Stimulated activated effector memory CD8-positive, alpha-beta T cell treated with anti-CD3 and anti-CD28 coated beads, Interleukin-12 subunit alpha, Interleukin-12 subunit beta, amount 100 ng/mL, for 72 hours (primary cell): ENCODE results near the gene NID1.
"Not testable (repeated sequence)": the region's sequence is repeated elsewhere in the genome, so short reads cannot be mapped to it uniquely, and the experiment has no call there.

Experiments used
- ATAC-seq: fragments of 150-1000 bp; cut with Tn5 transposase; 2 replicates; pipeline ENCODE4 v1.10.0; 2021
- DNase-seq, 2 donors: peaks; one replicate each; pipeline ENCODE4 v3.0.0; 2021 to 2022; ENCODE audit warnings: low spot score in 2 of 2
- H3K27ac Mint-ChIP-seq: one replicate; pipeline ENCODE4 v1.8.0; 2022; ENCODE audit warnings: mild to moderate bottlenecking, mixed read lengths
- H3K36me3 Mint-ChIP-seq: one replicate; pipeline ENCODE4 v1.8.0; 2022; ENCODE audit warnings: mild to moderate bottlenecking, mixed read lengths
- H3K4me1 Mint-ChIP-seq: one replicate; pipeline ENCODE4 v1.8.0; 2022; ENCODE audit warnings: mixed read lengths
- H3K4me3 Mint-ChIP-seq: one replicate; pipeline ENCODE4 v1.8.0; 2022; ENCODE audit warnings: mild to moderate bottlenecking, mixed read lengths
- H3K9me3 Mint-ChIP-seq: one replicate; pipeline ENCODE4 v1.8.0; 2022; ENCODE audit warnings: mixed read lengths

Gene NID1

DNA sequence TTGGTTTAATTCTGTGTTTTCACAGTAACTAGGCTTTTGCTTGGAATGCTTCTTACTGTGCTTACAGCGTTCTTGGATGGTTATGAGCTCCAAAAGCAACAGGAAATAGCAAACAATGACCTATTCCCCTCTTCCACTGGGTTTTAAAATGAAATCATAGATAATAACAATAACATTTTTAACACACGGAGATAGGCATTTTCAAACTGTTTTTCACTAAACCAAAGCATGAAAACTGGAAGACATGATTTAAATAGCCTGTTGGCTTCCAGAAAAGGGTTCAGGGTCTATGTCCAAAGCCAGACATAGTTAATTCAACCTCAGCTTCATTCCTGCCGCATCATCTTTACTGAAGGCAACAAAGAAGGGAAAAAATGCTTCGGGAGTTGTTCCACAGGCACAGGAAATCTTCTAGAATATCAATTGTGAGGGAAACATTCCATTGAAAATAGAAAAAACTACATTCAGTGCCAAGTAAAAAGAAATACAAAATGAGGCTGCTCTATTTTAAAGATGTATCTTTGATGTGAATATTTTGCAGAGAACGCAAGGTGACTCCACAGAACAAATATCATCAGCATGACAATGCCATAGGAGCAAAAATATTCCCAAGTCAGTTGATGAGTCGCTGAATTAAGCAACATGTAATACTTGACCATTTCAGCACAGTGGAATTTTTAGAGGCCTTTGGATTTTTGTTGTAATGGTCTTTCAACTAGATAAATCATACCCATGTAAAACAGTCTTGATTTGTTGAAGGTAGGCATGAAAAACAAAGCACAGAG is 80.7 kb downstream of the NID1 start:
- no peak overlapping the region for H3K4me3 Mint-ChIP-seq
- ATAC-seq (no peak), DNase-seq (no peak)
- H3K27ac Mint-ChIP-seq = no peak overlapping the region
- no peaks in the 10 kb centered on the region for H3K9me3 Mint-ChIP-seq
- H3K4me1 Mint-ChIP-seq = no peaks in the 10 kb centered on the region
- no peaks in the 10 kb centered on the region for H3K36me3 Mint-ChIP-seq

DNA sequence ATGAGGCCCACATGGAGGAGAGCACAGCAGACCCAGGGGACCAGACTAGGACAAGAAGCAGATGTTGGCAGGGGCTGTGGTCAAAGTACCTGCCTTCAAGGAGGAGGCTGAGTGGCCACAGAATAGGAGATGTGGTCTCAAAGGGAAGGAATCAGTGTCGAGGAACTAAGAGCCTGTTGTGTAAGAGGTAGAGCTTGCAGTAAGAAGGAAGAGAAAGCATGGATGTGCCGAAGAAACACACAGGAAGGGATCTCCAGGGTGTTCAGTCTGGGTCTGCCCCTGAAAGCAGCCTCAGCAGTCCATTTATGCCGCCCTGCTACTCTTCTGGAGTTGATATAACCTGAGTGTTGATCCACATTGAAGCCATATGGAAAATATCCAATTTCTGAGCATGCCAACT is 83.9 kb downstream of the NID1 start:
- ATAC-seq = no peak
- no peak for DNase-seq
- no peak overlapping the region for H3K4me3 Mint-ChIP-seq
- H3K36me3 Mint-ChIP-seq = no peaks in the 10 kb centered on the region
- no peaks in the 10 kb centered on the region for H3K4me1 Mint-ChIP-seq
- no peak overlapping the region for H3K27ac Mint-ChIP-seq
- no peaks in the 10 kb centered on the region for H3K9me3 Mint-ChIP-seq

DNA sequence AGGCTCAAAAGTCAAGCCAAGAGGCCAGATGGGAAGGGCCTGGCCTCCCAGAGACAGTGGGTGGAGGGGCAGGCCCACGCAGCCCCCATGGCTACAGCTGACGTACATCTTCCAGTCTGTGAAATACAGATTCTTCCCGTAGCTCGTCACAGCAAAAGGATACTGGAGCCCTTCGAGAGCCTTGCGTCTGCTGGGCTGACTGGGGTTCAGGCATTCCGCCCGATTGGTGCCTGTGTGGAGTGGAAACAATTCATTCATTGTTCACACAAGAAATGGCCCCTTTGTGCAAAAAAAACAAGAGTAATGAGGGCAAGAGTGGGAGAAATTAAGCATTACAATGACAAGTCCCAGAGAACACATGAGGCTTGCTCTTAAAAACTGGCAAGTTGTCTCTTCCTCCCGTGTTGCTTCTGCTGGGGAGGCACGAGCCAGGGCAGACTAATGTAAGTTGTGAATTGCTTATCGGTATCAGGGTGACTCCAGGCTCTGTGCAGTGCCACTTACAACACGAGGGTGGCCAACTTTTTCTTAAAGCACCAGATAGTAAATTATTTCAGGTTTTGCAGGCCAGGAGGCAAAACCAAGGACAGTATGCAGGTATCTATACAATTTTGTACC is 85.1 kb downstream of the NID1 start:
- DNase-seq = no peak
- no peak for ATAC-seq
- H3K9me3 Mint-ChIP-seq = no peaks in the 10 kb centered on the region
- H3K36me3 Mint-ChIP-seq = no peaks in the 10 kb centered on the region
- no peak overlapping the region for H3K4me3 Mint-ChIP-seq
- H3K4me1 Mint-ChIP-seq = no peaks in the 10 kb centered on the region
- no peak overlapping the region for H3K27ac Mint-ChIP-seq

DNA sequence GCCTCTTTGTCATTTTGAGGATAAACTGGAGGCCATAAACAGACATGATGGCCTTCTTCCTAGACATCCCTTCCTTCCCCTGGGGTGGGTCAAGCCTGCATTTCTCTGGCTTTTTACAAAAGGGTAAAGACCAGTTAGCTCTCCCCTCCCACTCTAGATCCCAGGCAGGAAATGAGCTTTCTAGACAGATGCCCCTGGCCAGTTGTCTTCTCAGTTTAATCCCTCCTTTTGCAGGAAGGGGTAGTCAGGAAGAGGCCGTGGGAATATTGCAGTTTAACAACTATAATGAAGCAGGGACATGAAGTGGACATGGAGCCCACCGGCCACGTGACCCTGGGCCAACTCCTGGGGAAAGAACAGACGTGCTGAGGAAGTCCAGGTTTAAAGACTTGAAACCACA is 85.7 kb downstream of the NID1 start:
- Mint-ChIP-seq H3K4me1 (no peaks in the 10 kb centered on the region), H3K36me3 (no peaks in the 10 kb centered on the region), H3K4me3 (no peak overlapping the region), H3K27ac (no peak overlapping the region), H3K9me3 (no peaks in the 10 kb centered on the region)
- no peak for ATAC-seq
- DNase-seq = no peak

DNA sequence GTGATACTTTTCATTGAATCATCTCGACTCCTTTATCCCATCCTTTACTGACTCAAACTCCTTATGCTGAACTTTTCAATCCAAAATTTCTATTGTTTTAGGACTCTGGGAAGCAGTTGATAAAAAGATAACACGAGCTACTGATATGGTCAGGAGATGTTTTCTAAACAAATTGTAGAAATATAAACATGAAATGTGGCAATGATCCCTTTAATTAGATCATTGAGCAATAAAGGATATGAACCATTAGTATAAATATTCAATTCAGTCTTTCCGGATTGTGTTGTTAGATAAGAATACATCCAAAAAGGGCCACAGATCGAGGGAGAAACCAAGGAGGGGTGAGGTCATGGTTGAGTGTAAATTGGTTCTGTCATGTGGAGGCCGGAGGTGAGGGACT is 88.4 kb downstream of the NID1 start:
- no peaks in the 10 kb centered on the region for H3K36me3 Mint-ChIP-seq
- H3K4me1 Mint-ChIP-seq = peaks cover 12% of the 10 kb centered on the region
- no peak for ATAC-seq
- no peak overlapping the region for H3K27ac Mint-ChIP-seq
- no peak for DNase-seq
- H3K9me3 Mint-ChIP-seq = no peaks in the 10 kb centered on the region
- no peak overlapping the region for H3K4me3 Mint-ChIP-seq

DNA sequence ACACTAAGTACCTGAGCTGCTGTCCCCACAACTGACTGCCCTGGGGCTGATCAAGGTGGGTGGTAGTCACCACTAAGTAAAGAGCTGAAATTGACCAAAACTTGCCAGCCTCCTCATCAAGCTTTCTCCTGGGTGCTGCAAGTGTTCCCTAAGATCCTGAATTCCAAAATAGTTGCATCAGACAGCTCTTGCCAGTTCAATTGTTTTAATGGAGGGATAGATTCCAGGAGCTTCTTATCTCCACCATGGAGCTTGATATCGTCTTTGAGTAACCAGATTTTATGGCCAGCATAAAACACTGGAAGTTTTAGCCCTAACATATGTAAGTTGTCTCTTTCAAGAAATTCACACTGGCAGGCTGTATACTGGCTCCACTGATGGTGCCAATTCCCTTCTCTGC is 90.3 kb downstream of the NID1 start:
- Mint-ChIP-seq H3K9me3 (no peaks in the 10 kb centered on the region), H3K36me3 (no peaks in the 10 kb centered on the region), H3K4me1 (peaks cover 17% of the 10 kb centered on the region), H3K4me3 (no peak overlapping the region), H3K27ac (no peak overlapping the region)
- DNase-seq = no peak
- ATAC-seq = no peak

DNA sequence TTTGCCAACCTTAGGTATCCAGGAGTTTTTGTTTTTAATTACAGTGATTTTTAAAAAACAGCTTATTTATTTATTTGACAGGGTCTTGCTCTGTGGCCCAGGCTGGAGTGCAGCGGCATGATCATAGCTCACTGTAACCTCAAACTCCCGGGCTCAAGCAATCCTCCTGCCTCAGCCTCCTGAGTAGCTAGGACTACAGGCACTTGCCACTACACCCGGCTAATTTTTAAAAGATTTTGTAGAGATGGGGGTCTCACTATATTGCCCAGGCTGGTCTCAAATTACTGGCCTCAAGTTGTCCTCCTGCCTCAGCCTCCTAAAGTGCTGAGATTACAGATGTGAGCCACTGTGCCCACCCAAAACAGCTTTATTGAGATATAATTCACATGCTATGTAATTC is 92.2 kb downstream of the NID1 start:
- peak overlapping the region; percentile 68 for H3K4me3 Mint-ChIP-seq
- peaks cover 17% of the 10 kb centered on the region for H3K4me1 Mint-ChIP-seq
- ATAC-seq, DNase-seq, H3K9me3 Mint-ChIP-seq, H3K36me3 Mint-ChIP-seq: not testable (repeated sequence)
- peak overlapping the region; percentile 88 for H3K27ac Mint-ChIP-seq

DNA sequence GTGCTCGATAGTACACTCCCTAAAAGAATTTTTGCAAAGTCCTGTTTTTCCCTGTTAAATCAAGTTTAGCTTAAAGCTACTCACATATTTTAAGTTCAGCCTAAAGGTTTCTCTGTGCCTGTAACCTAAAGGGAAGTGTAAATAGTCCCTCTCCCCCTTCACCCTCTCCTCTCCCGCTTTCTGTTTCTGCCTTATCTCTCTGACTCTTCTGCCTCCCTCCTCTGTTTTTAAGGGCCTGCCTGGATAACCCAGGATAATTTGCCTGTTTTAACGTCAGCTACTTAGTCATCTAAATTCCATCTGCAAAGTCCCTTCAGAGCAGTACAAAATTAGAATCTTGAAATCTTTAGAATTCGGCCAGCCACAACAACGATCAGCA is 92.6 kb downstream of the NID1 start:
- DNase-seq (no peak), ATAC-seq (no peak)
- no peaks in the 10 kb centered on the region for H3K9me3 Mint-ChIP-seq
- H3K4me1 Mint-ChIP-seq = peaks cover 17% of the 10 kb centered on the region
- peak overlapping the region; percentile 68 for H3K4me3 Mint-ChIP-seq
- H3K36me3 Mint-ChIP-seq = no peaks in the 10 kb centered on the region
- H3K27ac Mint-ChIP-seq = peak overlapping the region; percentile 88

DNA sequence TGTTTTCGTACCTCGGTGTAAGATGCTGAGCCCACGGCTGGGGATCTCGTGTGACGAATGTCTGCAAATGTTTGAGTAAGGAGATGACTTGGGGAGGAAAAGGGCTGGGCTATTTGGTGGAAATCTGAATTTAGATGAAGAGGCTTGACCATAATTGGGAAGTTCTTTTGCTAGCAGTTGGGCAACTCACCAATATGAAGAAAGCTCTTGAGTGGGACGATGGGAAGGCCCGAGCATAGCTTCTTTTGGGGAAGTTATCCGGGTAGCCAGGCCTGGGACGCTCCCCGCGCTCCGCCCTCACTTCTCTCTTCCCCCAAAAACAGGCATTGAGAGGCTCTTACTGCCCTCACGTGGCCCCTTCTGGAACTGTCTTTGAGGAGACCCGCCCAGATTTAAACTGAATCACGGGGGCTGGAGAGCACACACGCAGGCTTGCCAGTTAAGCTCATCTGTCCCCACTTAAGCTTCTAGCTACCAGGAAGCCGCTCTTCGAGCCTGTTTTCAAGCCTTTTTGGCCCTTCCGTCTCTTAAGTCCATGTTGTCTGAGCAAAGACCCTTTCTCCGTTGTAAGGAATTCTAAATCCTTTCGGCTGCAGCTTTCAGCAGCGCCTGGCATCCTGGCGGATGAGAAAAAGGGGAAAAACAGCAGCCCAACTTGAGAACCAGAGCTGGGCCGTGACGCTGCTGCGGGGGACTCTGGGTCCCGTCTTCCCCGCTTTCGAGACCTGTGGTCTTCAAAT is 93.1 kb downstream of the NID1 start:
- Mint-ChIP-seq H3K4me1 (peaks cover 17% of the 10 kb centered on the region), H3K36me3 (no peaks in the 10 kb centered on the region), H3K9me3 (no peaks in the 10 kb centered on the region), H3K4me3 (peak overlapping the region; percentile 68), H3K27ac (peak overlapping the region; percentile 88)
- peak; percentile 98 for ATAC-seq
- DNase-seq = peak; percentile 85 to 95

DNA sequence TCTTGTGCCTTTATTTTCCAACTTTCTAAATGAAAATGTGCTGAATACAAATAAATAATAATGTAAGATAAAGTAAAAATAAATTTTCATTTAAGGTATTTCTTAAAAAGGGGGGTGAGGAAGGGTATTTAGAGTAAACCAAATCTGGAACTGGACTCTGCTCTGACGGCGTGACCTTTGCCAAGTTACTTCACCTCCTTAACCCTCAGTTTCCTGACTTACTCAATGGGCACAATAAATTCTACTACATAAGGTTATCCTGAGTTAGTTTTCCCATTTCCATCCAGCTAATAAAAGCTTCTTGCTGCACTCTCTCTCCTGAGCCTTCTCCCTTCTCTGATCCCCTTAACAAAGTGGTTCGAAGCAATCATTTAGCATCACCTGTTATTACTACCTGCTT is 93.9 kb downstream of the NID1 start:
- Mint-ChIP-seq H3K27ac (no peak overlapping the region), H3K36me3 (no peaks in the 10 kb centered on the region), H3K9me3 (no peaks in the 10 kb centered on the region), H3K4me3 (peak overlapping the region; percentile 68), H3K4me1 (peaks cover 17% of the 10 kb centered on the region)
- no peak for ATAC-seq
- no peak for DNase-seq

DNA sequence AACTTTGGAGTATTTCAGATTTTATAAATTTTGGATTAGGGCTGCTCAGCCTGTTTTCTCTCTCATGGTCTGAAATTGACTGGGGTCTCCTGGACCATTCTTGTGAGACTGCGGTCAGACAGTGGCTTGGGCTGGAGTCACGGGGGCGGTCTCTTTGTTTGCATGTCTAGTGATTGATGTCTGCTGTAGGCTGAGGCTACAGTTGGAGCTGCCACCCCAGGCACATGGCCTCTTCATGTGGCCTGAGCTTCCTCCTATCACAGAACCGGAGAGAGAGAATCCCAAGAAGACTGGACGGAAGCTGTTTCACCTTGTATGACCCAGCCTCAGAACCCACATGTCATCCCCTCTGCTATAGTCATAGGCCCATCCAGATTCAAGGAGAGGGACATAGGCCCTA is 96.1 kb downstream of the NID1 start:
- H3K9me3 Mint-ChIP-seq = no peaks in the 10 kb centered on the region

DNA sequence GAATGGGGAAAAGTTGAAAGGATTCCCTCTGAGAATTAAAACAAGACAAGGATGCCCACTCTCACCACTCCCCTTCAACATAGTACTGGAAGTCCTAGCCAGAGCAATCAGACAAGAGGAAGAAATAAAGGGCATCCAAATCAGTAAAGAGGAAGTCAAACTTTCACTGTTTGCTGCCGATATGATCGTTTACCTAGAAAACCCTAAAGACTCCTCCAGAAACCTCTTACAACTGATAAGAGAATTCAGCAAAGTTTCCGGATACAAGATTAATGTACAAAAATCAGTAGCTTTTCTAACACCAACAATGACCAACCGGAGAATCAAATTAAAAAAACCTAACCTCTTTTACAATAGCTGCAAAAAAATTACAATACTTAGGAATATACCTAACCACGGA is 98.8 kb downstream of the NID1 start:
- not testable (repeated sequence) for H3K4me3 Mint-ChIP-seq, H3K36me3 Mint-ChIP-seq, H3K9me3 Mint-ChIP-seq, H3K27ac Mint-ChIP-seq, H3K4me1 Mint-ChIP-seq, DNase-seq, ATAC-seq

More for the DNA sequence above, 96.1 kb downstream of the NID1 start:
- ATAC-seq (no peak), DNase-seq (no peak)
- Mint-ChIP-seq H3K4me1 (peaks cover 17% of the 10 kb centered on the region), H3K36me3 (no peaks in the 10 kb centered on the region), H3K27ac (no peak overlapping the region), H3K4me3 (no peak overlapping the region)

DNA sequence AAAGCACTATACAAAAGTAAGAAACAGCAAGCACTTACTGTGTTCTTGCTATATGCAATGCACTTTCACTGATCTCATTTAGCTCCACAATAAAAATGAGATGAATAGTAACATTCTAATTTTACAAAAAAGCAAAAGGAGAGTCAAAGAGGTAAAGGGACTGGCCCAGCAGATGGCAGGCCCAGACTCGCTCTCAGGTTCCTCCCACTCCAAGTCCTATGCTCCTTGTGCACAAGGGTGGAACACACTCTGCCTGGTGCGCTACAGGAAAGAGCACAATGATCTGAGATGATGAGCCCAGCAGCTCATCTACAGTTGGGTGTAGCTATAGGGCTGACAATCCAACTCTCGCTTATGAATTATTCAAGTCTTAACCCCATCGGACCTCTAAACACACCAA is 104.1 kb downstream of the NID1 start:
- Mint-ChIP-seq H3K4me3 (no peak overlapping the region), H3K36me3 (no peaks in the 10 kb centered on the region), H3K27ac (no peak overlapping the region), H3K4me1 (peaks cover 4% of the 10 kb centered on the region), H3K9me3 (no peaks in the 10 kb centered on the region)
- no peak for ATAC-seq
- DNase-seq = no peak

DNA sequence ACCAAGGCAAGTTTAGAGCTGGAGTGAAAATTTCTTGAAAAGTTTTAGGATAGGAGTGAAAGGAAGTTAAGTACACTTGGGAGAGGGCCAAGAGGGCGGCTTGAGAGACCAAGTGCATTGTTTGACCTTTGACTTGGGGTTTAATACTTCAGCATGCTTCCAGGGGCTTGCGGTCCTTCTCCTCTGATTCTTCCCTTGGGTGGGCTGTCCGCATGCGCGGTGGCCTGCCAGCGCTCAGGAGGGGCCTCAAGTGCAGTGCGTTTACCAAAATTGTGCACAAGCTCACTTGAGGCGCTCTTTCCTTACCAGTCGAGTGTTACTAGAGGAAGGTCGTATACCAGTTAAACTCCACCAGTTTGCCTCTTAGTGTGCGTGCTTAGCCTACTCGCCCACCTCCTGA is 106.9 kb downstream of the NID1 start:
- H3K4me3 Mint-ChIP-seq = no peak overlapping the region
- no peaks in the 10 kb centered on the region for H3K9me3 Mint-ChIP-seq
- DNase-seq = no peak
- no peak for ATAC-seq
- H3K27ac Mint-ChIP-seq = no peak overlapping the region
- peaks cover 30% of the 10 kb centered on the region for H3K4me1 Mint-ChIP-seq
- H3K36me3 Mint-ChIP-seq = peaks cover 2% of the 10 kb centered on the region

DNA sequence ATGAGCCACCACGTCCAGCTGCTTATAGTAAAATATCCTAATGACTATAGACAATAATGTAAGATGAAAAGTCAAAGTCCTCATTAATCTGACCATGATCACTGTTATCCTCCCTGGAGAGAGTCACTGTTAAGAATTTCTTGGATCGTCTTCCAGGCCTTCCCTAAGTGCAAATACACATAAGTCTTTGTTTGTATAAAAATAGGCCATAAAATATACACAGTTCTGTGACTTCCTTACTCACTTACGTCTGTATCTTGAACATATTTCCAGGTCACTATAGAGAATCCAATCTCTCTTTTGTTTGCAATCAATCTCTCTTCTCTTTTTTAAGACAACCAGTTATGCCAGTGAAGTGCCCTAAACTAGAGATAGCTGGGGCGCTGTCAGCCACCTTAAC is 109.1 kb downstream of the NID1 start:
- peaks cover 5% of the 10 kb centered on the region for H3K36me3 Mint-ChIP-seq
- H3K27ac Mint-ChIP-seq = no peak overlapping the region
- no peak overlapping the region for H3K4me3 Mint-ChIP-seq
- no peaks in the 10 kb centered on the region for H3K9me3 Mint-ChIP-seq
- H3K4me1 Mint-ChIP-seq = peaks cover 35% of the 10 kb centered on the region
- ATAC-seq (no peak), DNase-seq (no peak)
